Loucy (cell line): ENCODE data around the gene KCNA2.

Experiments
- CTCF ChIP-seq: fragments of 200-600 bp; sonication (generic); conservative IDR thresholded peaks from 2 replicates; pipeline ENCODE4 v1.5.1; 2014; ENCODE audit warnings: mild to moderate bottlenecking, antibody characterized with exemption, low read length
- EZH2phosphoT487 ChIP-seq: fragments of 200-600 bp; IDR thresholded peaks from 2 replicates; pipeline ENCODE4 v1.6.1; 2018; ENCODE audit warnings: antibody characterized with exemption, mild to moderate bottlenecking, moderate library complexity, borderline replicate concordance

- TF ChIP-seq CTCF (no peak), EZH2phosphoT487 (no peak)
These were observed 3.7 kb downstream of the KCNA2 start for GRCh38 chr1:110602466-110602865.
